Rectal smooth muscle tissue (tissue), 1 donor: ENCODE measurements around the gene ARID4B.
"Not testable (repeated sequence)": the region's sequence is repeated elsewhere in the genome, so short reads cannot be mapped to it uniquely, and the experiment has no call there.

Experiments
- H3K27ac ChIP-seq: one replicate; pipeline ENCODE4 v1.7.0; 2013; ENCODE audit warnings: low read depth, low read length, inconsistent platforms
- H3K27me3 ChIP-seq: one replicate; pipeline ENCODE4 v1.7.0; 2013; ENCODE audit warnings: low read length; ENCODE audit not compliant: control insufficient read depth, insufficient read depth
- H3K36me3 ChIP-seq: one replicate; pipeline ENCODE4 v1.7.0; 2013; ENCODE audit warnings: low read length; ENCODE audit not compliant: control insufficient read depth, insufficient read depth
- H3K4me1 ChIP-seq: one replicate; pipeline ENCODE4 v1.7.0; 2013; ENCODE audit warnings: low read length; ENCODE audit not compliant: control insufficient read depth, insufficient read depth
- H3K4me3 ChIP-seq: one replicate; pipeline ENCODE4 v1.7.0; 2013; ENCODE audit warnings: low read length
- H3K9ac ChIP-seq: one replicate; pipeline ENCODE4 v1.7.0; 2013; ENCODE audit warnings: low read length

The ARID4B gene

DNA sequence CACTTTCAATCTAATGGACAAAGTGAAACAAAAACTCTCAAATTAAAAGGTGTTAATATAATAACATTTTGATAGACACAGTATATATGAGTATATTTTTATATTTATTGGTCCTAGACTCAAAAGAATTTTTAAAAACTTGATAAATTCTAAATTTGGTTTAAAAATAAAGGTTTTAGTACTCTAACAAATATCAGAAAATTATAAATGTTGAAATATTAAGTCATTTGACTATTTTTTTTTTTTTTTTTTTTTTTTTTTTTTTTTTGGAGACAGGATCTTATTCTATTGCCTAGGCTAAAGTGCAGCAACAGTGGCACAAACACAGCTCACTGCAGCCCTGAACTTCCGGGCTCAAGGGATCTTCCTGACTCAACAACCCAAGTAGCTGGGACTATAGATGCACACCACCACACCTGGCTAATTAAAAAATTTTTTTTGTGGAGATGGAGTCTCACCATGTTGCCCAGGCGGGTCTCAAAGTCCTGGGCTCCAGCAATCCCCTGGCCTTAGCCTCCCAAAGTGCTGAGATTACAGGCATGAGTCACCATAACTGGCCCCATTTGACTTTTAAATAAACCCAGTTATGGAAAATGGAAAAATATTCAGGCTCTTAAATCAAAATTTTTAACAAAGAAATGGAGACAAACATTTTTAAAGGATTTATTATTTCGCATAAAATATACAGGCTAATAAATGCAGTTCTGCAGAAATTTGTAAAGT lies 106.2 kb downstream of the ARID4B start:
- H3K27ac ChIP-seq, result no peak overlapping the region
- no peaks in the 10 kb centered on the region for H3K27me3 ChIP-seq
- no peaks in the 10 kb centered on the region for H3K4me1 ChIP-seq
- peaks cover 11% of the 10 kb centered on the region for H3K36me3 ChIP-seq
- H3K9ac ChIP-seq, result no peak overlapping the region
- no peak overlapping the region for H3K4me3 ChIP-seq

GRCh38 chr1:235215453-235215852 lies 112.5 kb downstream of the ARID4B start:
- H3K27ac ChIP-seq, result no peak overlapping the region
- H3K27me3 ChIP-seq, result no peaks in the 10 kb centered on the region
- H3K36me3 ChIP-seq, result peaks cover 5% of the 10 kb centered on the region

GRCh38 chr1:235214962-235215361 lies 113.0 kb downstream of the ARID4B start:
- not testable (repeated sequence) for H3K27ac ChIP-seq, H3K4me1 ChIP-seq, H3K27me3 ChIP-seq, H3K9ac ChIP-seq, H3K36me3 ChIP-seq, H3K4me3 ChIP-seq

More at GRCh38 chr1:235215453-235215852, 112.5 kb downstream of the ARID4B start:
- H3K9ac ChIP-seq, result no peak overlapping the region
- H3K4me3 ChIP-seq, result no peak overlapping the region
- no peaks in the 10 kb centered on the region for H3K4me1 ChIP-seq

GRCh38 chr1:235213752-235214151 lies 114.2 kb downstream of the ARID4B start:
- Histone ChIP-seq H3K4me1 (no peaks in the 10 kb centered on the region), H3K27me3 (no peaks in the 10 kb centered on the region), H3K36me3 (peaks cover 5% of the 10 kb centered on the region), H3K4me3 (no peak overlapping the region), H3K27ac (no peak overlapping the region), H3K9ac (no peak overlapping the region)

DNA sequence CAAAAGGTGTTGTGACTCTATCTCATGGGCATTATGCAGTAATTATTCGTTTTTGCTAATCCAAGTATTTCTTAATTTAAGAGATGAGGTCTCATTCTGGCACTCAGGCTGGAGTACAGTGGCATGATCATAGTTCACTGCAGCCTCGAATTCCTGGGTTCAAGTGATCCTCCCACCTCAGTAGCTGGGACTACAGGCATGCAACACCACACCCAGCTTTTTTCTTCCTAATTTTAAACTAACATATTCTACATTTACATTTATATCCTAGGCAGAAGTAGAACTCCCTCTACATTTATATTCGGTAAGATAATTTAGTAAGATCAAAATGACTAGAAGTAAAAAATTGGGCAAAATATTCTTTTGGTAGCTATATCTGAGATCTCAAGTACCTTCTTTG lies 116.5 kb downstream of the ARID4B start:
- Histone ChIP-seq H3K4me1 (no peaks in the 10 kb centered on the region), H3K27me3 (no peaks in the 10 kb centered on the region), H3K36me3 (peaks cover 5% of the 10 kb centered on the region), H3K4me3 (no peak overlapping the region), H3K9ac (no peak overlapping the region), H3K27ac (no peak overlapping the region)

DNA sequence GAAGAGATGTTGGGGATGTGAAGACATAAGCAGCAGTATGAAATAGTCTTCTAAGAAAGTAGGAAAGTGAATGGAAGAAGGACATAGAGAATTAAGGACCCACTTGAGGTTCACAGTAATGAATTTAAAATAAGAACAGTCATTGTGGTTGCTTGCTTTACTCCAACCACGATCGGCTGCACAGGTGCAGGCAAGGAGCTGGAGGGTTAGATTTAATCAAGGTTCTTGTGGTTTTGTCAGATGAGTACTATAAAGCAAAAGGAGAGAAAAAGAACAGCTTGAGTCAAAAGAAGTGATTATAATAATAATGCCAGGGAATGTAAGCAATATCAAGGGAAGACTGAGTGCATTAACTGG lies 120.8 kb downstream of the ARID4B start:
- no peak overlapping the region for H3K9ac ChIP-seq
- no peak overlapping the region for H3K4me3 ChIP-seq
- H3K4me1 ChIP-seq, result no peaks in the 10 kb centered on the region
- H3K27me3 ChIP-seq, result no peaks in the 10 kb centered on the region
- no peak overlapping the region for H3K27ac ChIP-seq
- H3K36me3 ChIP-seq, result peaks cover 8% of the 10 kb centered on the region

GRCh38 chr1:235206533-235207208 lies 121.3 kb downstream of the ARID4B start:
- H3K9ac ChIP-seq, result no peak overlapping the region
- H3K27ac ChIP-seq, result no peak overlapping the region
- H3K4me1 ChIP-seq, result no peaks in the 10 kb centered on the region
- no peaks in the 10 kb centered on the region for H3K27me3 ChIP-seq
- peaks cover 8% of the 10 kb centered on the region for H3K36me3 ChIP-seq
- H3K4me3 ChIP-seq, result no peak overlapping the region

- Histone ChIP-seq H3K4me1 (no peaks in the 10 kb centered on the region), H3K36me3 (peaks cover 3% of the 10 kb centered on the region), H3K9ac (no peak overlapping the region), H3K4me3 (no peak overlapping the region), H3K27me3 (no peaks in the 10 kb centered on the region), H3K27ac (no peak overlapping the region)
Measured at GRCh38 chr1:235205687-235206086, 122.3 kb downstream of the ARID4B start.

GRCh38 chr1:235203428-235203827 lies 124.6 kb downstream of the ARID4B start:
- H3K36me3 ChIP-seq, result peaks cover 3% of the 10 kb centered on the region
- no peak overlapping the region for H3K27ac ChIP-seq
- H3K9ac ChIP-seq, result no peak overlapping the region
- no peaks in the 10 kb centered on the region for H3K27me3 ChIP-seq
- H3K4me3 ChIP-seq, result no peak overlapping the region
- H3K4me1 ChIP-seq, result no peaks in the 10 kb centered on the region

DNA sequence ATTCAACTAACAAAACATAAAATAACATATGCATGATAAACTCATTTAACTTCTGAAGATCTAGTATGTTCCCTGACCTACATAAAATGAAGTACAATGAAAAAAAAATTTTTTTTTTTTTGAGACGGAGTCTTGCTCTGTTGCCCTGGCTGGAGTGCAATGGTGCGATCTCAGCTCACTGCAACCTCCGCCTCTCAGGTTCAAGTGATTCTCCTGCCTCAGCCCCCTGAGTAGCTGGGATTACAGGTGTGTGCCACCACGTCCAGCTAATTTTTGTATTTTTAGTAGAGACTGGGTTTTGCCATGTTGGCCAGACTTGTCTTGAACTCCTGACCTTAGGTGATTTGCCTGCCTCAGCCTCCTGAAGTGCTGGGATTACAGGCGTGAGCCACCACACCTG lies 125.5 kb downstream of the ARID4B start:
- not testable (repeated sequence) for H3K4me3 ChIP-seq, H3K4me1 ChIP-seq, H3K36me3 ChIP-seq, H3K27ac ChIP-seq, H3K27me3 ChIP-seq, H3K9ac ChIP-seq

DNA sequence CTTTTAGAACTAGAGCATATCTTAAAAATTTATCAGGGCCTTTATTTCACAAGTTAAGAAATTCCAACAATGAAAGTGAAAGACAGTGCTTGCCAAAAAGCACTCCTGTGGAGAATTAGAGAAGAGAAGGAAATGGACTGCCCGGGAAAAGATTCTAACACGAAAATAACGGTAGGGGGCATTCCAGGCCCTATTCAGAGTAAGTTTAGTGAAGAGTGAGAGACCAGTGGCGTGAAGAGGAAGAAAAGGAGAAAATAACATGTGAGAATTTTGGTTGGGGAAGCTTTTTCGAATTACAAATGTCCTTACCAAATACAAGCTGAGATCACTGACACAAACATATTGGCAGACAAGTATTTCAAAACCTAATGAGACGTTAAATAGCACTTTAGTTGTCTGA lies 128.5 kb downstream of the ARID4B start:
- H3K36me3 ChIP-seq, result no peaks in the 10 kb centered on the region
- no peak overlapping the region for H3K4me3 ChIP-seq
- H3K4me1 ChIP-seq, result no peaks in the 10 kb centered on the region
- no peaks in the 10 kb centered on the region for H3K27me3 ChIP-seq
- H3K27ac ChIP-seq, result no peak overlapping the region
- no peak overlapping the region for H3K9ac ChIP-seq

DNA sequence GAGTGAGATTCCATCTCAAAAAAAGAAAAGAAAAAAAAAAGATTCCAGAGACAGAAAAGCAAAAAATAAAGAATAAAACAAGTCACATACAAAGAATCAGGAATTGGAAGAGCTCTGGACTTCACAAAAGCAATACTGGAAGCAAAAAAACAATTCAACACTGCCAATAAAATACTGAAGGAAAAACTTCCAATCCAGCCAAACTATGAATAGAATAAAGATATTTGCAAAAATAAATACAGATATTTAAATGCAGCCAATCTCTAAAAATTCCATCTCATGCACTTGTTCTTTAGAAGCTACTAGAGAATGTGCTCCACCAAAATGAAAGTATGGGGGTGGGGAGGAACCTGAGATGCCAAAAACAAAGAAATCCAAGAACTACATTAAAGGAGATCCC lies 137.5 kb downstream of the ARID4B start:
- H3K9ac ChIP-seq, result no peak overlapping the region
- H3K36me3 ChIP-seq, result no peaks in the 10 kb centered on the region
- no peak overlapping the region for H3K27ac ChIP-seq
- H3K4me1 ChIP-seq, result no peaks in the 10 kb centered on the region
- no peaks in the 10 kb centered on the region for H3K27me3 ChIP-seq
- no peak overlapping the region for H3K4me3 ChIP-seq

DNA sequence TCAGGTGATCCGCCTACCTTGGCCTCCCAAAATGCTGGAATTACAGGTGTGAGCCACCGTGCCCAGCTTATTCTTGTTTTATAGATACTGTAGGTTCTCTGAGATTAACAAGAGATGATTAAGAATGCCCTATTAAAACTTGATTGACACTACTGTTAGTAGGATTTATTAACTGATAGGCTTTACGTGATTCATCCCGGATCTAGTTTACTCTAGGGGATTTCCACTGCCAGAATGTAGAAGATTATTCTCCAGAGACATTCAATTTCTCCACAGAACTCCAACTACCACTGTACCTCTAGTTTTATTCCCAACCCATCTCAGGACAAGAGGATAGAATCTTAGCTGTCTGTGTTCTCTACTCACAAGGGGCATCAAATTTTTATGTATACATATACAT lies 140.7 kb downstream of the ARID4B start:
- no peaks in the 10 kb centered on the region for H3K27me3 ChIP-seq
- no peak overlapping the region for H3K9ac ChIP-seq
- H3K4me1 ChIP-seq, result no peaks in the 10 kb centered on the region
- no peak overlapping the region for H3K27ac ChIP-seq
- H3K36me3 ChIP-seq, result no peaks in the 10 kb centered on the region
- no peak overlapping the region for H3K4me3 ChIP-seq
